Heart left ventricle (tissue), 16 donors: ENCODE results near the gene CLEC6A. TPM values are rescaled to one million over a fixed set of nuclear protein-coding genes. Genes with fewer than 3 reads are reported as not detected.
"Not testable (repeated sequence)": the region's sequence is repeated elsewhere in the genome, so short reads cannot be mapped to it uniquely, and the experiment has no call there.

ENCODE experiments used
- ATAC-seq, 4 donors: fragments of 200-7000 bp; cut with Tn5 transposase; one replicate each; pipeline ENCODE4 v1.9.1; 2020 to 2022; ENCODE audit warnings: moderate library complexity in 4 of 4, mild to moderate bottlenecking in 3 of 4, moderate number of reproducible peaks in 1 of 4
- DNase-seq, 5 donors: peaks; one replicate each; pipeline ENCODE4 v3.0.0-alpha.2; 2020
- H3K27ac ChIP-seq, 12 donors: fragments of 200-600 bp; sonication (generic) in 4 of 12; one replicate each; pipeline versions ENCODE4 v1.5.0 to v1.8.0; 2016 to 2022; ENCODE audit warnings: mild to moderate bottlenecking in 2 of 12
- H3K27me3 ChIP-seq, 9 donors: fragments of 200-600 bp; sonication (generic) in 2 of 9; one replicate each; pipeline versions ENCODE4 v1.5.1 to v1.8.0; 2016 to 2022; ENCODE audit warnings: mild to moderate bottlenecking in 3 of 9
- H3K36me3 ChIP-seq, 9 donors: fragments of 200-600 bp; sonication (generic) in 2 of 9; one replicate each; pipeline versions ENCODE4 v1.5.0 to v1.8.0; 2018 to 2022; ENCODE audit warnings: mild to moderate bottlenecking in 2 of 9
- H3K4me1 ChIP-seq, 12 donors: fragments of 200-600 bp; sonication (generic) in 4 of 12; one replicate each; pipeline versions ENCODE4 v1.5.0 to v1.8.0; 2016 to 2022; ENCODE audit warnings: mild to moderate bottlenecking in 3 of 12
- H3K4me3 ChIP-seq, 12 donors: fragments of 200-600 bp; sonication (generic) in 4 of 12; one replicate each; pipeline versions ENCODE4 v1.5.0 to v1.8.0; 2017 to 2022; ENCODE audit warnings: mild to moderate bottlenecking in 9 of 12, moderate library complexity in 4 of 12
- H3K9me3 ChIP-seq, 12 donors: fragments of 200-600 bp; sonication (generic) in 4 of 12; one replicate each; pipeline versions ENCODE4 v1.5.0 to v1.8.0; 2016 to 2022; ENCODE audit warnings: mild to moderate bottlenecking in 1 of 12
- CTCF ChIP-seq, 12 donors: fragments of 200-600 bp; sonication (generic) in 4 of 12; IDR thresholded peaks; one replicate each; pipeline versions ENCODE4 v1.5.0 to v1.8.0; 2018 to 2022; ENCODE audit warnings: antibody characterized with exemption in 12 of 12, mild to moderate bottlenecking in 5 of 12
- POLR2A ChIP-seq, 2 donors: fragments of 450-650 bp; IDR thresholded peaks; one replicate each; pipeline ENCODE4 v1.6.1; 2017; ENCODE audit warnings: antibody characterized with exemption in 2 of 2, mild to moderate bottlenecking in 2 of 2, moderate library complexity in 2 of 2
- WGBS, 4 donors: extraction: QIAGEN DNeasy Blood & Tissue Kit in 2 of 4; methylation state at CpG; one replicate each; pipeline versions ENCODE4 v1.1.5 to v1.1.7; 2013 to 2018; 5-methylcytosine and 5-hydroxymethylcytosine counted together
- intact Hi-C, 10 donors: fragments of 100-400 bp; cut with DNase I; formaldehyde crosslinking; loops; one replicate each; pipeline versions ENCODE4 v1.11.1 to v1.14.2; 2022
- long read RNA-seq, 3 donors: library from polyadenylated mRNA; unstranded; transcript quantifications; one replicate each; pipeline ENCODE4 v2.0.0, GENCODE V29; 2020 to 2021
- polyA plus RNA-seq, 2 donors: library from polyadenylated mRNA; stranded (reverse); fragments of 200-250 nt; gene quantifications; one replicate each; pipeline ENCODE4 v1.2.3, GENCODE V29; 2013
- total RNA-seq, 9 donors: library from RNA; depleted of rRNA in 2 of 9; stranded (reverse); fragments of >200 nt in 2 of 9; fragmentation: NEBNext Ultra II Directional in 3 of 9; extraction: Animal tissue kit (Norgen Biotek cat#: 25700) in 3 of 9; gene quantifications; one replicate each; pipeline versions ENCODE4 v1.1.0 to v1.2.4, GENCODE V29; 2016 to 2023
- donor health status: ischemic (EF 13 %, LVEDD 7.1; RV severe dilation, severe dysfunction).
- donor health status: healthy with polysubstance abuse.
- donor health status: DM: no; HTN: yes; CAD: no.
- donor health status: DM: no; HTN: no; CAD: no.
- donor health status: ischemic (EF 25% LVEDD 6.9; RV normal size, moderate dysfunction).
- donor health status: ischemic (EF 25% LVEDD 5.7; RV mildly dilated, moderate dysfunction).
- donor health status: healthy.
- donor health status: DM: yes; HTN: yes; CAD: no.
- donor health status: ischemic (EF 35%, LVEDD 5.7; RV mildly dilated, moderate dysfunction).
- donor health status: nonischemic (EF 11% LVEDD 7.7; RV severe dilation, severe dysfunction).
- donor health status: DM: yes; HTN: yes; CAD: no.
- donor health status: PGD.
- donor health status: ischemic (EF 29% LVEDD 5.4; RV normal size, mild dysfunction).
- donor health status: nonischemic (EF 23%, LVEDD 6.1; RV moderate dilation, normal function).

Gene CLEC6A
- total RNA-seq (not detected), polyA plus RNA-seq (not detected)
- long read RNA-seq, donor 1: 0 reads
- long read RNA-seq, donor 2: 0 reads
- long read RNA-seq, donor 3: 0 reads

GRCh38 chr12:8455727-8456360 lies at the start of gene CLEC6A:
Gene CLEC6A (plus strand): TSS chr12:8455962. CDS start chr12:8456112, 150 bp downstream.
- peaks cover 0 to 2% (median 0%) of the 10 kb centered on the region in 12 donors for H3K9me3 ChIP-seq
- H3K4me1 ChIP-seq: peaks cover 0 to 28% (median 0%) of the 10 kb centered on the region in 12 donors
- no peak within 1 kb of the TSS for H3K27ac ChIP-seq
- H3K36me3 ChIP-seq: no peaks in the 10 kb centered on the region
- no peak for DNase-seq
- H3K4me3 ChIP-seq: no peak within 1 kb of the TSS
- peaks cover 0 to 15% (median 0%) of the 10 kb centered on the region in 9 donors for H3K27me3 ChIP-seq
- no peak for TF ChIP-seq POLR2A (IDR thresholded peaks at IDR 0.05)
- TF ChIP-seq CTCF (IDR thresholded peaks at IDR 0.05): no peak
- intact Hi-C loops: no loop called here
- no peak for ATAC-seq
- WGBS, 4 donors: 77 to 84% (median 82%) methylated on average over 2 of the region's 2 CpGs

GRCh38 chr12:8419576-8419975 lies 36.2 kb upstream of the CLEC6A start:
- H3K4me3 ChIP-seq, H3K27ac ChIP-seq, H3K9me3 ChIP-seq, DNase-seq, H3K4me1 ChIP-seq, H3K36me3 ChIP-seq, H3K27me3 ChIP-seq, ATAC-seq, intact Hi-C loops: not testable (repeated sequence)
- no CpG with 5 or more reads among the region's 6 CpGs for WGBS, 4 donors

- intact Hi-C loops: no loop called here
- Histone ChIP-seq H3K27ac (no peak overlapping the region), H3K4me1 (no peaks in the 10 kb centered on the region), H3K36me3 (no peaks in the 10 kb centered on the region), H3K4me3 (no peak overlapping the region), H3K27me3 (no peaks in the 10 kb centered on the region), H3K9me3 (no peaks in the 10 kb centered on the region)
- ATAC-seq (no peak), DNase-seq (no peak)
- no peak for TF ChIP-seq CTCF (IDR thresholded peaks at IDR 0.05)
- no peak for TF ChIP-seq POLR2A (IDR thresholded peaks at IDR 0.05)
- no CpG with 5 or more reads among the region's 10 CpGs for WGBS, 4 donors
Measured at GRCh38 chr12:8420506-8420905, 35.3 kb upstream of the CLEC6A start.

GRCh38 chr12:8444536-8445278 lies 11.1 kb upstream of the CLEC6A start:
- H3K36me3 ChIP-seq, ATAC-seq, H3K4me3 ChIP-seq, H3K27ac ChIP-seq, H3K9me3 ChIP-seq, DNase-seq, H3K4me1 ChIP-seq, intact Hi-C loops, H3K27me3 ChIP-seq: not testable (repeated sequence)
- WGBS, 4 donors: 87 to 91% (median 87%) methylated on average over 22 of the region's 22 CpGs

GRCh38 chr12:8445731-8446130 lies 10.0 kb upstream of the CLEC6A start:
- ATAC-seq (no peak), DNase-seq (no peak)
- no peaks in the 10 kb centered on the region for H3K36me3 ChIP-seq
- WGBS, 4 donors: 94 to 100% (median 98%) methylated on average over 2 of the region's 2 CpGs
- H3K4me1 ChIP-seq: no peaks in the 10 kb centered on the region
- no peaks in the 10 kb centered on the region for H3K27me3 ChIP-seq
- TF ChIP-seq POLR2A (IDR thresholded peaks at IDR 0.05) (no peak), CTCF (IDR thresholded peaks at IDR 0.05) (no peak)
- intact Hi-C loops: no loop called here
- H3K4me3 ChIP-seq: no peak overlapping the region
- no peaks in the 10 kb centered on the region for H3K9me3 ChIP-seq
- H3K27ac ChIP-seq: no peak overlapping the region
